Measurements from ENCODE around the gene RAD51B.

DNA sequence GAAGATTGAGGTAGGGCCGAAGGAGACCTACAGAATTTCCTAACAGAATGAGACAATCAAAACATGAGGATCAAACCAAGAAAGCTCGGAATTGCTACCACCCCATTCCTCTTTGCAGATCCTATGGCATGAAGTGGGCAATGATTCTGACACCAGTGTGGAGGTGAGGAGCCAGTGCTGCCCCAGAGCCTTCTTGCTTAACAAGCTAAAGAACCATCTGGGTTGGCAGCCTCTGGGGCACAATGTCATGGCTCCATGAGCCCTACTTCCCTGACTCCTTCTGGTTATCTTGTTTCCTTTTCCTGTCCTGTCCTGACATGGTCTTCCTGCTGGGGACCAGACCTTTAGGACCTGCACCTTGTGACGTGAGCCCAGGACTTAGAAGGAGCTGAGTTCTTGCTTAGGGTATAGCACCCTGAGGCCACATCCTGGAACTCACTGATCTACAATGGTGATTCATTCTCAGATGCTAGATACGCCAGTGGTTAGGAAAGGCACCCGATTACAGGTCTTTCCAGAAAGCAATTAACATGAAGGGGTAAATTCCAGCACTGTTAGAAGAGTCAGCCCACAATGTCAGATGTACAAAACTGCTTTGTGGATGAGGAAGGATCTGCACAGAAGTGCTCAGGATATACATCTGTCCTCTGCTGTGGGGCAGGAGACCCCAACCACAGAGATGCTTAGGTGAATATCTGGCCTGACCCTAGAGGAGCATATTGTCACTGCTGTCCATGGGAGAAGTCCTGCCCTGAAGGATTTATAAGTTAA is 649.0 kb downstream of the RAD51B start:
- TF ChIP-seq POLR2A (IDR thresholded peaks at IDR 0.05) (no peak), POLR2AphosphoS5 (IDR thresholded peaks at IDR 0.05; ENCODE audit: insufficient read depth in 1 of 2, low read depth in 1 of 2) (no peak)
- TF ChIP-seq, protein P1, sequence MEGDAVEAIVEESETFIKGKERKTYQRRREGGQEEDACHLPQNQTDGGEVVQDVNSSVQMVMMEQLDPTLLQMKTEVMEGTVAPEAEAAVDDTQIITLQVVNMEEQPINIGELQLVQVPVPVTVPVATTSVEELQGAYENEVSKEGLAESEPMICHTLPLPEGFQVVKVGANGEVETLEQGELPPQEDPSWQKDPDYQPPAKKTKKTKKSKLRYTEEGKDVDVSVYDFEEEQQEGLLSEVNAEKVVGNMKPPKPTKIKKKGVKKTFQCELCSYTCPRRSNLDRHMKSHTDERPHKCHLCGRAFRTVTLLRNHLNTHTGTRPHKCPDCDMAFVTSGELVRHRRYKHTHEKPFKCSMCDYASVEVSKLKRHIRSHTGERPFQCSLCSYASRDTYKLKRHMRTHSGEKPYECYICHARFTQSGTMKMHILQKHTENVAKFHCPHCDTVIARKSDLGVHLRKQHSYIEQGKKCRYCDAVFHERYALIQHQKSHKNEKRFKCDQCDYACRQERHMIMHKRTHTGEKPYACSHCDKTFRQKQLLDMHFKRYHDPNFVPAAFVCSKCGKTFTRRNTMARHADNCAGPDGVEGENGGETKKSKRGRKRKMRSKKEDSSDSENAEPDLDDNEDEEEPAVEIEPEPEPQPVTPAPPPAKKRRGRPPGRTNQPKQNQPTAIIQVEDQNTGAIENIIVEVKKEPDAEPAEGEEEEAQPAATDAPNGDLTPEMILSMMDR (IDR thresholded peaks at IDR 0.05) = no peak

Data from vagina (tissue), 2 donors.